Erythroblast (primary cell): ENCODE data around the gene SLC19A1.

ENCODE experiments used
- DNase-seq, 2 experiments: peaks; one replicate each; lab custom pipeline; 2025; lab: John Stamatoyannopoulos, UW
- GATA1 ChIP-seq: IDR thresholded peaks from 2 replicates; pipeline ENCODE4 v1.6.1; 2011; ENCODE audit warnings: low read depth, mild to moderate bottlenecking, control low read depth, low read length, moderate library complexity
- POLR2A ChIP-seq: IDR thresholded peaks from 2 replicates; pipeline ENCODE4 v1.6.1; 2011; ENCODE audit warnings: mild to moderate bottlenecking, low read length

The SLC19A1 gene

GRCh38 chr21:45478115-45478801 is 64.0 kb downstream of the SLC19A1 start:
- TF ChIP-seq GATA1 (no peak), POLR2A (no peak)
- DNase-seq = peak; percentile 75 to 76

GRCh38 chr21:45477176-45478114 is 64.8 kb downstream of the SLC19A1 start:
- TF ChIP-seq GATA1 (no peak), POLR2A (no peak)
- DNase-seq = no peak

- TF ChIP-seq POLR2A (no peak), GATA1 (no peak)
- no peak for DNase-seq
These were observed 65.7 kb downstream of the SLC19A1 start for GRCh38 chr21:45476582-45476981.

- TF ChIP-seq GATA1 = no peak
- no peak for TF ChIP-seq POLR2A
- no peak for DNase-seq
These were observed 66.3 kb downstream of the SLC19A1 start for GRCh38 chr21:45475797-45476570.

GRCh38 chr21:45475004-45475685 is 67.1 kb downstream of the SLC19A1 start:
- TF ChIP-seq POLR2A (no peak), GATA1 (no peak)
- DNase-seq = no peak

- TF ChIP-seq GATA1 = no peak
- no peak for TF ChIP-seq POLR2A
- DNase-seq = peak; percentile 19 to 53
These were observed 67.8 kb downstream of the SLC19A1 start for GRCh38 chr21:45474323-45474950.

- no peak for DNase-seq
- TF ChIP-seq POLR2A = no peak
- TF ChIP-seq GATA1 = no peak
These were observed 68.5 kb downstream of the SLC19A1 start for GRCh38 chr21:45473496-45474322.

GRCh38 chr21:45472445-45473365 is 69.5 kb downstream of the SLC19A1 start:
- TF ChIP-seq POLR2A = no peak
- no peak for TF ChIP-seq GATA1
- no peak for DNase-seq

- TF ChIP-seq POLR2A (no peak), GATA1 (no peak)
- no peak for DNase-seq
These were observed 70.6 kb downstream of the SLC19A1 start for GRCh38 chr21:45471525-45472221.

- DNase-seq = no peak
- TF ChIP-seq POLR2A = no peak
- no peak for TF ChIP-seq GATA1
These were observed 71.3 kb downstream of the SLC19A1 start for GRCh38 chr21:45470773-45471524.
